K562 (cell line): Measurements from ENCODE around the gene KIF26B. TPM values are rescaled to one million over a fixed set of nuclear protein-coding genes. Genes with fewer than 3 reads are reported as not detected.

ENCODE experiments used
- ATAC-seq: fragments of 200-7000 bp; cut with Tn5 transposase; 3 replicates; pipeline ENCODE4 v1.9.1; 2020; ENCODE audit warnings: moderate library complexity
- BruUV-seq: library from RNA; stranded (reverse); fragments of 400-500 nt; replicated peaks from 2 replicates; lab custom pipeline; 2021; lab: Mats Ljungman, UMichigan
- CTCF ChIA-PET: fragments of 300-600 bp; formaldehyde crosslinking; extraction: SDS; loops from one replicate; lab custom pipeline; 2021; ENCODE audit warnings: low intra/inter-chr PET ratio; lab: Yijun Ruan, JAX
- POLR2A ChIA-PET: fragments of 300-600, 350-650 bp; sonication (Branson Sonifier 250); formaldehyde crosslinking; extraction: SDS; loops from one replicate; lab custom pipeline; 2021; ENCODE audit warnings: antibody characterized with exemption, inconsistent platforms; lab: Yijun Ruan, JAX
- DNase-seq, 4 experiments: peaks; one replicate each; pipeline versions ENCODE4 v3.0.0 to v3.0.0-alpha.2; 2011 to 2018; ENCODE audit warnings: low spot score in 3 of 4, mixed read lengths in 3 of 4; ENCODE audit errors: extremely low read depth in 1 of 4
- FAIRE-seq: peaks from 2 replicates; lab custom pipeline; 2011; peaks lifted over from hg19 to GRCh38; lab: Jason Lieb, UNC
- H2AFZ ChIP-seq: 2 replicates; pipeline ENCODE4 v1.6.0; 2011; ENCODE audit warnings: low read depth, low read length, control low read depth, inconsistent platforms
- H3K27ac ChIP-seq: fragments of 200-600 bp; 3 replicates; pipeline ENCODE4 v1.8.0; 2011; ENCODE audit warnings: low read depth, mild to moderate bottlenecking, control low read depth, inconsistent platforms, low read length, moderate library complexity, mixed read lengths; ENCODE audit errors: extremely low read depth
- H3K27me3 ChIP-seq, 2 experiments: fragments of 300-600 bp in 1 of 2; 2 replicates in 1 of 2; 3 replicates in 1 of 2; pipeline versions ENCODE4 v1.6.0 to v1.8.0; 2011; ENCODE audit warnings: inconsistent platforms in 2 of 2, low read length in 2 of 2, mild to moderate bottlenecking in 1 of 2, mixed read lengths in 1 of 2, moderate library complexity in 1 of 2; ENCODE audit not compliant: control insufficient read depth in 2 of 2, insufficient read depth in 2 of 2
- H3K36me3 ChIP-seq: fragments of 300-600 bp; 3 replicates; pipeline ENCODE4 v1.8.0; 2011; ENCODE audit warnings: mild to moderate bottlenecking, low read length, inconsistent platforms; ENCODE audit not compliant: control insufficient read depth, insufficient read depth
- H3K4me1 ChIP-seq, 2 experiments: fragments of 200-600 bp in 1 of 2; replicated peaks in 1 of 2; 2 replicates in 1 of 2; 3 replicates in 1 of 2; pipeline versions ENCODE4 v1.5.1 to v1.8.0; 2011; ENCODE audit warnings: inconsistent platforms in 2 of 2, low read length in 2 of 2, mild to moderate bottlenecking in 1 of 2, mixed read lengths in 1 of 2, moderate library complexity in 1 of 2; ENCODE audit not compliant: control insufficient read depth in 2 of 2, insufficient read depth in 2 of 2
- H3K4me2 ChIP-seq: 2 replicates; pipeline ENCODE4 v1.6.1; 2011; ENCODE audit warnings: low read length, control low read depth, inconsistent platforms, mixed read lengths; ENCODE audit not compliant: insufficient read depth
- H3K4me3 ChIP-seq: fragments of 200-600 bp; sonication (generic), shearing (Covaris generic); 2 replicates; pipeline ENCODE4 v1.5.1; 2016; ENCODE audit warnings: control low read depth, inconsistent platforms
- H3K79me2 ChIP-seq: fragments of 200-600 bp; 3 replicates; pipeline ENCODE4 v1.8.0; 2011; ENCODE audit warnings: low read length, inconsistent platforms; ENCODE audit not compliant: control insufficient read depth, insufficient read depth
- H3K9ac ChIP-seq, 2 experiments: 2 replicates each; pipeline versions ENCODE4 v1.6.0 to v1.6.1; 2011; ENCODE audit warnings: low read depth in 2 of 2, low read length in 2 of 2, control low read depth in 1 of 2, inconsistent platforms in 1 of 2, mild to moderate bottlenecking in 1 of 2, mixed read lengths in 1 of 2; ENCODE audit not compliant: insufficient read depth in 1 of 2
- H3K9me1 ChIP-seq: one replicate; pipeline ENCODE4 v1.6.0; 2011; ENCODE audit warnings: inconsistent platforms, mild to moderate bottlenecking, low read length, moderate library complexity; ENCODE audit not compliant: control insufficient read depth, insufficient read depth
- H3K9me3 ChIP-seq: replicated peaks from 2 replicates; pipeline ENCODE4 v1.5.1; 2011; ENCODE audit warnings: low read depth, low read length, inconsistent platforms; ENCODE audit not compliant: control insufficient read depth, insufficient read depth
- H4K20me1 ChIP-seq: replicated peaks from 2 replicates; pipeline ENCODE4 v1.6.1; 2011; ENCODE audit warnings: low read length, inconsistent platforms, mixed read lengths; ENCODE audit not compliant: control insufficient read depth, insufficient read depth
- CBFA2T2 ChIP-seq: fragments of 450-650 bp; conservative IDR thresholded peaks from 2 replicates; pipeline ENCODE4 v1.6.1; 2017; ENCODE audit warnings: mild to moderate bottlenecking
- ESRRA ChIP-seq: fragments of 450-650 bp; IDR thresholded peaks from 2 replicates; pipeline ENCODE4 v1.6.1; 2014; ENCODE audit warnings: low read depth, mild to moderate bottlenecking, moderate library complexity, borderline replicate concordance
- HDAC8 ChIP-seq: fragments of 450-650 bp; IDR thresholded peaks from 2 replicates; pipeline ENCODE4 v1.6.1; 2016; ENCODE audit warnings: mild to moderate bottlenecking, missing genetic modification characterization, moderate library complexity, missing compliant biosample characterization
- MEIS2 ChIP-seq: fragments of 450-650 bp; IDR thresholded peaks from 2 replicates; pipeline ENCODE4 v1.6.1; 2014; ENCODE audit warnings: mild to moderate bottlenecking; ENCODE audit not compliant: partially characterized antibody
- NR4A1 ChIP-seq, 2 experiments: fragments of 250-450 bp in 1 of 2; fragments of 450-650 bp in 1 of 2; sonication (Bioruptor Pico) in 1 of 2; IDR thresholded peaks; 2 replicates each; pipeline versions ENCODE4 v1.4.0 to v1.6.1; 2016 to 2020; ENCODE audit warnings: mild to moderate bottlenecking in 2 of 2, missing compliant biosample characterization in 1 of 2, missing genetic modification characterization in 1 of 2, moderate library complexity in 1 of 2
- RAD21 ChIP-seq, 2 experiments: fragments of 250-450 bp in 1 of 2; fragments of 450-650 bp in 1 of 2; sonication (Bioruptor Pico) in 1 of 2; formaldehyde crosslinking in 1 of 2; IDR thresholded peaks in 1 of 2; conservative IDR thresholded peaks in 1 of 2; 2 replicates each; pipeline versions ENCODE4 v1.4.0 to v1.8.0; 2020 to 2022; ENCODE audit warnings: mild to moderate bottlenecking in 2 of 2, moderate library complexity in 1 of 2
- TCF7 ChIP-seq: sonication (generic); IDR thresholded peaks from 2 replicates; pipeline ENCODE4 v1.6.1; 2016; ENCODE audit warnings: antibody characterized with exemption, borderline replicate concordance
- TFE3 ChIP-seq: fragments of 450-650 bp; formaldehyde crosslinking; IDR thresholded peaks from 2 replicates; pipeline ENCODE4 v1.4.0; 2020; ENCODE audit warnings: mild to moderate bottlenecking, mixed read lengths
- TGIF2 ChIP-seq: sonication (generic); formaldehyde crosslinking; IDR thresholded peaks from 2 replicates; pipeline ENCODE4 v1.8.1; 2022; ENCODE audit warnings: mild to moderate bottlenecking, missing genetic modification reagents, moderate library complexity
- WGBS: fragments of 100-300 bp; shearing (Covaris generic); methylation state at CpG from one replicate; pipeline ENCODE4 v1.1.6; 2016; ENCODE audit warnings: low coverage, mixed read lengths; ENCODE audit not compliant: insufficient coverage; ENCODE audit errors: missing lambda C conversion rate; 5-methylcytosine and 5-hydroxymethylcytosine counted together
- in situ Hi-C: fragments of 300-500 bp; cut with MboI; formaldehyde crosslinking; loops from 4 replicates; pipeline ENCODE4 v1.15.0; 2018; ENCODE audit warnings: inconsistent platforms, mixed read lengths
- intact Hi-C: fragments of 100-400 bp; cut with micrococcal nuclease; formaldehyde crosslinking; loops from 2 replicates; pipeline ENCODE4 v1.14.2; 2022
- polyA plus RNA-seq, 8 experiments: library from polyadenylated mRNA; depleted of rRNA in 4 of 8; stranded (reverse) in 5 of 8; unstranded in 3 of 8; fragments of >200 nt; fragmentation: Nextera tagmentation in 2 of 8; fragmentation: Illumina TruSeq in 1 of 8; extraction: Ambion mirVana in 2 of 8; extraction: Trizol in 1 of 8; gene quantifications; 2 replicates each; pipeline versions ENCODE4 v1.2.1 to v1.2.3, GENCODE V29; 2011 to 2014; ENCODE audit warnings: inconsistent platforms in 1 of 8, missing spikeins in 1 of 8
- total RNA-seq, 7 experiments: library from RNA; depleted of rRNA in 6 of 7; stranded (reverse); fragments of >200 nt in 6 of 7; fragmentation: Illumina TruSeq in 2 of 7; extraction: Trizol in 2 of 7; gene quantifications; 2 replicates each; pipeline versions ENCODE4 v1.2.1 to v1.2.3, GENCODE V29; 2011 to 2021; ENCODE audit warnings: low replicate concordance in 1 of 7
- TF ChIP-seq, protein P1 (sequence below): fragments of 450-650 bp; formaldehyde crosslinking; IDR thresholded peaks from 2 replicates; pipeline ENCODE4 v1.4.0; 2022; ENCODE audit warnings: missing genetic modification characterization

Gene KIF26B
- total and polyA plus RNA-seq, 9 of the 15 experiments (the other 6 are each of a cell fraction or from before 2014, with no cell fraction given): 0.02 to 0.08 (median 0.03) TPM; not detected in 6

GRCh38 chr1:245503548-245503947 is 348.8 kb downstream of the KIF26B start (continued):
- TF ChIP-seq NR4A1 (CRISPR knock-in tag; IDR thresholded peaks at IDR 0.05) (no peak), NR4A1 (tag; IDR thresholded peaks at IDR 0.05) (no peak), RAD21 (CRISPR knock-in tag; conservative IDR thresholded peaks at IDR 0.05 in 1 of 2, IDR thresholded peaks at IDR 0.05 in 1 of 2) (peak; percentile 11 to 56; a peak in 2 of 4 replicates), MEIS2 (no peak), TFE3 (CRISPR knock-in tag) (no peak), TCF7 (no peak), HDAC8 (no peak), TGIF2 (CRISPR knock-in tag) (no peak)

DNA sequence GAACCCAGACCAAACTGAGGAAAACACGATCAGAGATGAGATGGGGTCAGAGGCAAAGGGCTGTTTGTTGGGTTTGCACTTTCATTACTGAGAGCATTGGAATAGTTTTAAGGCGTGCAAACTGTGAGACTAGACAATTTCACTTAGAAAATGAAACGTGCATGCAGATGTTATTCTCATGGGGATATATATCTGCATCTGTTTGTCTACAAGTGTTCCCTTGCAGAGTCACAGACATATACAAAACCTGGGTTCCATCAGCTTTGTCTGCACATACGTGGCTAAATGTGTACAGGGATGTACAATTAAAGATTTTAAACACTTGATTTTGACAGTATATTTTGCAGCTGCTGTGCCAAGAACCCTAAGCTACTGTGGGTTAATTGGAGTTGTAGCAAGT is 355.4 kb downstream of the KIF26B start:
- intact Hi-C loops: loop anchor here (10.0 kb wide), 1 partner anchor 165 kb away; no protein-coding TSS in a partner anchor
- WGBS: 0% methylated on average over 4 of the region's 4 CpGs
- no peak for TF ChIP-seq CBFA2T2
- TF ChIP-seq, protein P1, sequence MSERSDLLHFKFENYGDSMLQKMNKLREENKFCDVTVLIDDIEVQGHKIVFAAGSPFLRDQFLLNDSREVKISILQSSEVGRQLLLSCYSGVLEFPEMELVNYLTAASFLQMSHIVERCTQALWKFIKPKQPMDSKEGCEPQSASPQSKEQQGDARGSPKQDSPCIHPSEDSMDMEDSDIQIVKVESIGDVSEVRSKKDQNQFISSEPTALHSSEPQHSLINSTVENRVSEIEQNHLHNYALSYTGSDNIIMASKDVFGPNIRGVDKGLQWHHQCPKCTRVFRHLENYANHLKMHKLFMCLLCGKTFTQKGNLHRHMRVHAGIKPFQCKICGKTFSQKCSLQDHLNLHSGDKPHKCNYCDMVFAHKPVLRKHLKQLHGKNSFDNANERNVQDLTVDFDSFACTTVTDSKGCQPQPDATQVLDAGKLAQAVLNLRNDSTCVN: no peak
- TF ChIP-seq ESRRA: no peak

More for the DNA sequence above, 355.4 kb downstream of the KIF26B start:
- Histone ChIP-seq H3K36me3 (no peaks in the 10 kb centered on the region), H3K9me3 (no peaks in the 10 kb centered on the region), H3K27me3 (peaks cover 24 to 42% of the 10 kb centered on the region in 2 experiments), H3K4me3 (no peak overlapping the region), H3K27ac (no peak overlapping the region), H3K9me1 (no peaks in the 10 kb centered on the region), H2AFZ (no peak overlapping the region), H3K9ac (no peak overlapping the region), H3K4me2 (no peak overlapping the region), H4K20me1 (no peaks in the 10 kb centered on the region), H3K79me2 (no peaks in the 10 kb centered on the region), H3K4me1 (no peaks in the 10 kb centered on the region)
- FAIRE-seq: no peak
- no TSS peak for BruUV-seq
- no peak for ATAC-seq
- DNase-seq: no peak
- in situ Hi-C loops: no loop called here
- ChIA-PET CTCF (no interaction called here), POLR2A (interaction anchor here (1.5 kb wide), 1 partner anchor 18 kb away, joined by 4 read pairs; no protein-coding TSS in a partner anchor)
